Body of pancreas (tissue), 4 donors: ENCODE results near the gene MAP2. TPM values are rescaled to one million over a fixed set of nuclear protein-coding genes. Genes with fewer than 3 reads are reported as not detected.

ENCODE experiments used
- ATAC-seq: fragments of 150-250 bp; one replicate; pipeline ENCODE4 v1.9.1; 2016
- DNase-seq, 4 donors: peaks; one replicate each; pipeline ENCODE4 v3.0.0-alpha.2; 2019
- H3K27ac ChIP-seq, 4 donors: fragments of 200-600 bp; sonication (generic); 1 replicate in 3 of 4; 2 replicates in 1 of 4; pipeline versions ENCODE4 v1.5.1 to v1.6.1; 2016 to 2019; ENCODE audit warnings: mild to moderate bottlenecking in 1 of 4, mixed read lengths in 1 of 4, moderate library complexity in 1 of 4
- H3K27me3 ChIP-seq, 2 donors: fragments of 200-600 bp; sonication (generic); one replicate each; pipeline ENCODE4 v1.6.0; 2016; ENCODE audit warnings: mild to moderate bottlenecking in 1 of 2
- H3K36me3 ChIP-seq, 2 donors: fragments of 200-600 bp; sonication (generic); replicated peaks in 1 of 2; 2 replicates each; pipeline ENCODE4 v1.5.1; 2016; ENCODE audit warnings: low read depth in 2 of 2; ENCODE audit not compliant: insufficient read depth in 1 of 2
- H3K4me1 ChIP-seq: fragments of 200-600 bp; sonication (generic); one replicate; pipeline ENCODE4 v1.6.0; 2016
- H3K4me3 ChIP-seq, 2 donors: fragments of 200-600 bp; sonication (generic); 1 replicate in 1 of 2; 2 replicates in 1 of 2; pipeline ENCODE4 v1.5.1; 2016 to 2019
- H3K9me3 ChIP-seq, 3 donors: fragments of 200-600 bp; sonication (generic); 1 replicate in 2 of 3; 2 replicates in 1 of 3; pipeline ENCODE4 v1.5.1; 2016
- POLR2A ChIP-seq, 3 donors: fragments of 450-650 bp; IDR thresholded peaks; one replicate each; pipeline ENCODE4 v1.6.1; 2016; ENCODE audit warnings: antibody characterized with exemption in 3 of 3, mild to moderate bottlenecking in 2 of 3
- WGBS, 2 donors: methylation state at CpG; one replicate each; pipeline ENCODE4 v1.1.5; 2017; 5-methylcytosine and 5-hydroxymethylcytosine counted together
- intact Hi-C: fragments of 100-400 bp; cut with DNase I; formaldehyde crosslinking; loops from one replicate; pipeline ENCODE4 v1.15.1; 2023
- total RNA-seq, 2 donors: library from RNA; depleted of rRNA; stranded (reverse); fragments of >200 nt; gene quantifications; one replicate each; pipeline ENCODE4 v1.1.0, GENCODE V29; 2016
- TF ChIP-seq, protein P1 (sequence below), 7 experiments: fragments of 450-650 bp in 4 of 7; fragments of 200-600 bp in 3 of 7; sonication (generic) in 3 of 7; IDR thresholded peaks; one replicate each; pipeline ENCODE4 v1.5.1; 2016 to 2019; ENCODE audit warnings: antibody characterized with exemption in 7 of 7

MAP2 gene
- total RNA-seq, 2 donors from 2014 or later: 14.2 to 32.9 TPM

DNA sequence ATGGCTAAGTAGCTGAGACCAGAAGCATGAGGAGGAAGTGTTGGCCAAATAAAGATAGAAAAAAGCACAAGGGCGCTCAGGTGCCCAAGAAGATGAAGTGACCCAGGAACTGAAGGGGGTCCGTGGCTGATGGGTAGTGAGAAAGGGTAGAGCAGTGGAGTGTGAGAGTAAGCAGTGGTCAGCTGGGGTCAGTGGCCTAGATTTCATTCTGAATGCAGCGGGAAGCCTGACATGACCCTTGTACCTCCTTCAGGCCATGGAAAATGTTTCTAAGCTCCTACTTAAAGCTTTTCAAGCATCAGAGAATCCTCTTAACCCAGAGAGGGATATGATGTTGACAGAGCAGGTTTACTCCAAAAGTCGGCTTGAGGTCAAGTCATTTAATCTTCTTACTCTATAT is 258.8 kb downstream of the MAP2 start:
- ATAC-seq (no peak), DNase-seq (no peak)
- no peak overlapping the region for H3K4me3 ChIP-seq
- H3K27ac ChIP-seq: no peak overlapping the region
- TF ChIP-seq POLR2A (IDR thresholded peaks at IDR 0.05): no peak
- TF ChIP-seq, protein P1, sequence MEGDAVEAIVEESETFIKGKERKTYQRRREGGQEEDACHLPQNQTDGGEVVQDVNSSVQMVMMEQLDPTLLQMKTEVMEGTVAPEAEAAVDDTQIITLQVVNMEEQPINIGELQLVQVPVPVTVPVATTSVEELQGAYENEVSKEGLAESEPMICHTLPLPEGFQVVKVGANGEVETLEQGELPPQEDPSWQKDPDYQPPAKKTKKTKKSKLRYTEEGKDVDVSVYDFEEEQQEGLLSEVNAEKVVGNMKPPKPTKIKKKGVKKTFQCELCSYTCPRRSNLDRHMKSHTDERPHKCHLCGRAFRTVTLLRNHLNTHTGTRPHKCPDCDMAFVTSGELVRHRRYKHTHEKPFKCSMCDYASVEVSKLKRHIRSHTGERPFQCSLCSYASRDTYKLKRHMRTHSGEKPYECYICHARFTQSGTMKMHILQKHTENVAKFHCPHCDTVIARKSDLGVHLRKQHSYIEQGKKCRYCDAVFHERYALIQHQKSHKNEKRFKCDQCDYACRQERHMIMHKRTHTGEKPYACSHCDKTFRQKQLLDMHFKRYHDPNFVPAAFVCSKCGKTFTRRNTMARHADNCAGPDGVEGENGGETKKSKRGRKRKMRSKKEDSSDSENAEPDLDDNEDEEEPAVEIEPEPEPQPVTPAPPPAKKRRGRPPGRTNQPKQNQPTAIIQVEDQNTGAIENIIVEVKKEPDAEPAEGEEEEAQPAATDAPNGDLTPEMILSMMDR (IDR thresholded peaks at IDR 0.05): no peak
- intact Hi-C loops: no loop called here
- H3K4me1 ChIP-seq: no peaks in the 10 kb centered on the region
- H3K36me3 ChIP-seq: no peaks in the 10 kb centered on the region
- no peaks in the 10 kb centered on the region for H3K9me3 ChIP-seq
- 95 to 96% methylated on average over 4 of the region's 4 CpGs for WGBS, 2 donors
- H3K27me3 ChIP-seq: no peaks in the 10 kb centered on the region

DNA sequence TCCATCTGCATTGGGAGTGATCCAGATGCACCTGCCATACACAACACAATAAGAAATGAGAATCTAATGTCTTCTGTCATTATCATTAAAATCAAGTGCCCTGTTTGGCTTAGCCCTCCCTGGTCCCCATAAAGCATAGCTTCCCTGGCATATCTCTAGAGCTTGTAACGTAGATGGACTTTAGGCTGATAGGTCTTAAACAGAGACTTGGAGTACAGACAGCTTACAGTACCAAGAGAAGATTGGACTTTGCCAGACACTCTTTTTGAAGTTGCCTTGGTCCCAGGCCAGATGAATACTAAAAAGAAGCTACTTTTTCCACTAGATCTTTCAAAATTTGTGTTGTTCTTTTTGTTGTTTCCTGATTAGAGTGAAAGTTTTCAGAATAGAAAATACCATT is 261.5 kb downstream of the MAP2 start:
- Histone ChIP-seq H3K27me3 (no peaks in the 10 kb centered on the region), H3K36me3 (no peaks in the 10 kb centered on the region), H3K4me1 (no peaks in the 10 kb centered on the region), H3K4me3 (no peak overlapping the region), H3K9me3 (no peaks in the 10 kb centered on the region), H3K27ac (no peak overlapping the region)
- intact Hi-C loops: no loop called here
- 63 to 75% methylated on average over 1 of the region's 1 CpG for WGBS, 2 donors
- no peak for ATAC-seq
- TF ChIP-seq POLR2A (IDR thresholded peaks at IDR 0.05): no peak
- TF ChIP-seq, protein P1 (IDR thresholded peaks at IDR 0.05): no peak
- DNase-seq: no peak

DNA sequence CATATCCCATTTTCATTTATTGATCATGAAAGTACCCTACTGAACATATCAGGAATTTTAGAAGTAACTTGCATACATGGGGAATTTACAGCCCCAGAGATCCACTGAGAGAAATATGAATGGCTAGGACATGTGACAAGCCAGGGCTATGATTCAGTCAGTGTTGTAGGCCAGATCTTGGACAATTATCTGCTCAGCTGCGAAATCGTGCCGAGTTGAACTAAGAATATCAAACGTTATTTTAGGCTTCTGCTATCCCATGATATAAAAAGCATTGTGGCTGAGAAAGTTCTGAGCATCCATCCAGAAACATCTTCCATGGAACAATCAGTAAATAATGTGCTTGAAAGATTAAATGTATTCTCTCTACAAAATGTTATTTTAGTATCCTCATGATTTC is 262.1 kb downstream of the MAP2 start:
- 68% methylated on average over 4 of the region's 4 CpGs for WGBS, 2 donors
- Histone ChIP-seq H3K27me3 (no peaks in the 10 kb centered on the region), H3K4me3 (no peak overlapping the region), H3K36me3 (no peaks in the 10 kb centered on the region), H3K9me3 (no peaks in the 10 kb centered on the region), H3K27ac (no peak overlapping the region), H3K4me1 (no peaks in the 10 kb centered on the region)
- no peak for ATAC-seq
- no peak for TF ChIP-seq POLR2A (IDR thresholded peaks at IDR 0.05)
- TF ChIP-seq, protein P1 (IDR thresholded peaks at IDR 0.05): no peak
- intact Hi-C loops: no loop called here
- DNase-seq: no peak

DNA sequence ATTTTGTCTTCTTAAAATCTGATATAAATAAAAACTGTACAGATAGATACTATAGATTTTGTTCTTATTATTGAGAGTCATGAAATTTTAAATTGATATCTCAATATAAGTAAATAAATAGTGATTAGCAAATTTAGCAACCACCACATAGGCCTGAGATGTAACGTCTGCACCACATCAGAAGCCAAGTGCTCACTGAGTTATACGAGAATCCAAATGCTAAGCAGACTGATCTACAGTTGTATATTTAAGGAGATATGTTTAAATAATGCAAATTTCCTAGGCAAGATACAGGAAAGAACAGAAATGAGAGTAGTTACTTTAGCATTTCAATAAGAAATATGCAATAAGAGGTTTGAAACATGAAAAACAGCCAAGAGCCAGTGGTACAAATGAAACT is 262.6 kb downstream of the MAP2 start:
- TF ChIP-seq POLR2A (IDR thresholded peaks at IDR 0.05): no peak
- TF ChIP-seq, protein P1 (IDR thresholded peaks at IDR 0.05): no peak
- 53 to 78% methylated on average over 2 of the region's 2 CpGs for WGBS, 2 donors
- no peaks in the 10 kb centered on the region for H3K4me1 ChIP-seq
- ATAC-seq: no peak
- no peak for DNase-seq
- no peak overlapping the region for H3K4me3 ChIP-seq
- no peaks in the 10 kb centered on the region for H3K9me3 ChIP-seq
- H3K27ac ChIP-seq: no peak overlapping the region
- H3K36me3 ChIP-seq: no peaks in the 10 kb centered on the region
- H3K27me3 ChIP-seq: no peaks in the 10 kb centered on the region
- intact Hi-C loops: no loop called here

DNA sequence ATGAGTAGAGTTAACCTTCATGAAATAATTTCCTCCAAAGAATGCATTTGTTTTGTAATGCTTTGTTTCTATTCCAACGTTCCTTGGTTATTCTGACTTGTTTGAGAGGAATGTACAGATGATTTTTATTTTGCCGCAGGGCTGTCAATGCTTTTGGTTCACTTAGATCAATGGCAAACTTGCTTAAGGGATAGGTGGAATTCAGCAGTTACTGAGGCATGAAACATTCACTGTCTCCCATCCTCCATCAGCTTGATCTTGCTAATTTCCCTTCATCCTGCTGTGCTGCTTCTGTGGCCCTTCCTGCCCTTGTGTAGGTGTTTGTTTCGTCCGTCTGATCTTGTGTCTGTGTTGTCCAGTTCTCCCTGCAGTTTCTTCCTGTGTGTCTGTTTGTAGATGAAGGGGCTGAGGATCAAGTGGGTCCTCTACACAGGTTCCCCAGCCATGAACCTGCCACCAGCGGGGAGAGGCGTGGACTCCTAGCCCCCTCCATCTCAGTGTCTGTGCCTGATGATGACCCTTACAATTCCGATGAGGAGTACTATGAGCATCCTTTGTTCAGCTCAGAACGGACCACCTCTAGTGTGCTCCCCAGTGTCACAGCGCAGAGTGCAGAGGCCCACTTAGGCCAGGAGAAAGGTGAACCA is 263.6 kb downstream of the MAP2 start:
- no peaks in the 10 kb centered on the region for H3K27me3 ChIP-seq
- H3K4me1 ChIP-seq: no peaks in the 10 kb centered on the region
- no peaks in the 10 kb centered on the region for H3K36me3 ChIP-seq
- 84 to 87% methylated on average over 8 to 9 of the region's 9 CpGs for WGBS, 2 donors
- intact Hi-C loops: no loop called here
- H3K27ac ChIP-seq: no peak overlapping the region
- H3K9me3 ChIP-seq: no peaks in the 10 kb centered on the region
- H3K4me3 ChIP-seq: no peak overlapping the region
- DNase-seq (no peak), ATAC-seq (no peak)
- TF ChIP-seq POLR2A (IDR thresholded peaks at IDR 0.05): no peak
